GM12864 (cell line): Measurements from ENCODE around the gene MED10.

ENCODE experiments used
- DNase-seq: peaks from one replicate; pipeline ENCODE4 v3.0.0-alpha.2; 2011; ENCODE audit warnings: low read depth
- H3K4me3 ChIP-seq: 2 replicates; pipeline ENCODE4 v1.5.1; 2011; ENCODE audit warnings: mild to moderate bottlenecking, low read depth, low read length, control low read depth
- CTCF ChIP-seq: IDR thresholded peaks from 2 replicates; pipeline ENCODE4 v1.5.1; 2011; ENCODE audit warnings: low read depth, mild to moderate bottlenecking, moderate library complexity, low read length, control low read depth, inconsistent platforms; ENCODE audit errors: missing control alignments

MED10 gene

GRCh38 chr5:6399980-6400910 is 21.9 kb upstream of the MED10 start:
- DNase-seq: no peak
- H3K4me3 ChIP-seq: no peak overlapping the region
- no peak for TF ChIP-seq CTCF

GRCh38 chr5:6398570-6399230 is 20.4 kb upstream of the MED10 start:
- TF ChIP-seq CTCF: no peak
- no peak overlapping the region for H3K4me3 ChIP-seq
- no peak for DNase-seq

- no peak for DNase-seq
- H3K4me3 ChIP-seq: no peak overlapping the region
- no peak for TF ChIP-seq CTCF
Measured at GRCh38 chr5:6397536-6398269, 19.4 kb upstream of the MED10 start.

- no peak overlapping the region for H3K4me3 ChIP-seq
- no peak for DNase-seq
- no peak for TF ChIP-seq CTCF
Measured at GRCh38 chr5:6396836-6397535, 18.6 kb upstream of the MED10 start.

GRCh38 chr5:6396043-6396442 is 17.7 kb upstream of the MED10 start:
- no peak for TF ChIP-seq CTCF
- no peak overlapping the region for H3K4me3 ChIP-seq
- no peak for DNase-seq

- H3K4me3 ChIP-seq: no peak overlapping the region
- TF ChIP-seq CTCF: no peak
- no peak for DNase-seq
Measured at GRCh38 chr5:6395621-6396020, 17.3 kb upstream of the MED10 start.
